Measurements from ENCODE around the gene ADK. TPM values are rescaled to one million over a fixed set of nuclear protein-coding genes. Genes with fewer than 3 reads are reported as not detected.

The ADK gene
- polyA plus RNA-seq, 1 experiment, result 41.9 TPM

GRCh38 chr10:74171625-74172024 lies 20.6 kb downstream of the ADK start:
- DNase-seq (ENCODE audit: low read depth, low spot score), result no peak
- CTCF ChIA-PET, result no interaction called here

DNA sequence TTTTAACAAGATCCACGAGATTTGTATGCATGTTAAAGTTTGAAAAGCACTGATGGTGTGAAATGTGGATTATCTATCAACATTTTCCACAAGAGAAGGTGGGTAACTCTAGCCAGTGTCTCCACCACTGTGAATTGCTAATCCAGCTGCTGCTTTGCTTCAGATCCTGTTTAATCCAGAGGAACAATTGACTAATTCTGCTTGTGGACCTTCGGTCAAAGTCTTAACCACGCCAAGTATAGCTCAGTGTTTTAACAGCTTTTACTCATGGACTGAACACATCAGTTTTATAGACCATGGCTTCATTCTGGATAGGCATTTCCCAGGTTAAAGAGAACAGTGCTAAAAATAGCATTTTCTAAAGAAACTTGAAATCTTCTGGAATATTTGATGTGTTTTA lies 23.5 kb downstream of the ADK start:
- POLR2A ChIA-PET, result interaction anchor here (0.9 kb wide), 1 partner anchor 24 kb away, joined by 4 read pairs; the partner anchor contains the start of genes ADK and AP3M1
- DNase-seq (ENCODE audit: low read depth, low spot score), result no peak
- H3K9me3 ChIP-seq (ENCODE audit: control insufficient read depth, insufficient read depth, low read length), result no peaks in the 10 kb centered on the region

More at GRCh38 chr10:74171625-74172024, 20.6 kb downstream of the ADK start:
- Histone ChIP-seq H3K27ac (ENCODE audit: low read depth, low read length) (no peak overlapping the region), H3K27me3 (ENCODE audit: control insufficient read depth, insufficient read depth, low read length) (no peaks in the 10 kb centered on the region), H3K9me3 (ENCODE audit: control insufficient read depth, insufficient read depth, low read length) (no peaks in the 10 kb centered on the region), H3K4me3 (ENCODE audit: low read depth, low read length) (no peak overlapping the region)
- TF ChIP-seq CTCF (IDR thresholded peaks at IDR 0.05; ENCODE audit: low read depth, low read length), result no peak
- POLR2A ChIA-PET, result no interaction called here

DNA sequence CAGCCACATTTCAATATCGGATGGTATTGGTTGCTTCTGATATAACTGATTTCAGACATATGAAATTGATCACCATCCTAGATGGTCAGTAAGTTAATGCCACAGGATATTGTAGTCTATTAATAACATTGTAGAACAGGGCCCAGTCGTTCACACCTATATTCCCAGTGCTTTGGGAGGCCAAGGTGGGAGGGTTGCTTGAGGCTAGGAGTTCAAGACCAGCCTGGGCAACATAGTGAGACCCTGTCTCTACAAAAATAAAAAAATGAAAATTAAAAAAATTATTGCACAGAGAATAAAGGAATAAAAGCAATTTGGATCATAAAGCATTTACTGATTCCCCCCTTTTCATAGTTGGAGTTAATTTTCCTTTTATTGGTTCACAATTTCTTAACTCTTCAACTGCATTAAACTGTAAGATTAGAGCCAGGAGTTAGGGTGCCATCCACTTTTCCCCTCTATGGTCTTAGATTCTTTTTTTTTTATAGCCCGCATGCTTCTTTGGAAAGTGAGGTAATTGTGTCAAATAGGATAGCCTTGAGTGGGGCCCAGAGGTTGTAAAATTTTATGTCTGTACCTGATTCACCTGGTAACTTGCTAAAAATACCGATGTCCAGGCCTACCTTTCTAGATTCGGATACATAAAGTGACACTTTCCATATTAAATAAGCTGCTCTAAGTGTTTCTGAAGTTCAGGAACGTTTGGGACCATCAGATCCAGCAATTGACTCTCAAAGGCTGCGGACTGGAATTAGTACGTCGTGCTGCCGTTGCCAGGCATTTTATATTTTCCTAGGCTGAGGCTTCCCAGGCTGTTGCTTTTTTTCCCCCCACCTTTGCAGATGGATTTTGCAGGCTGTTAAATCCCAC lies 24.7 kb downstream of the ADK start:
- H3K27me3 ChIP-seq (ENCODE audit: control insufficient read depth, insufficient read depth, low read length), result no peaks in the 10 kb centered on the region
- ChIA-PET POLR2A (interaction anchor here (0.9 to 1.2 kb wide), 5 partner anchors 15 to 56 kb away, joined by 3 to 6 read pairs (median 3); partner anchors contain the start of gene ADK), CTCF (interaction anchor here (1.2 kb wide), 1 partner anchor 26 kb away, joined by 3 read pairs; no protein-coding TSS in a partner anchor)
- H3K27ac ChIP-seq (ENCODE audit: low read depth, low read length), result peak overlapping the region; percentile 83
- peak overlapping the region; percentile 99 for H3K4me3 ChIP-seq (ENCODE audit: low read depth, low read length)
- TF ChIP-seq CTCF (IDR thresholded peaks at IDR 0.05; ENCODE audit: low read depth, low read length), result no peak
- no peaks in the 10 kb centered on the region for H3K9me3 ChIP-seq (ENCODE audit: control insufficient read depth, insufficient read depth, low read length)
- DNase-seq (ENCODE audit: low read depth, low spot score), result no peak

More for the DNA sequence above, 23.5 kb downstream of the ADK start:
- no peak for TF ChIP-seq CTCF (IDR thresholded peaks at IDR 0.05; ENCODE audit: low read depth, low read length)
- Histone ChIP-seq H3K4me3 (ENCODE audit: low read depth, low read length) (no peak overlapping the region), H3K27ac (ENCODE audit: low read depth, low read length) (no peak overlapping the region), H3K27me3 (ENCODE audit: control insufficient read depth, insufficient read depth, low read length) (no peaks in the 10 kb centered on the region)
- CTCF ChIA-PET, result interaction anchor here (1.1 kb wide), 1 partner anchor 22 kb away, joined by 3 read pairs; no protein-coding TSS in a partner anchor

DNA sequence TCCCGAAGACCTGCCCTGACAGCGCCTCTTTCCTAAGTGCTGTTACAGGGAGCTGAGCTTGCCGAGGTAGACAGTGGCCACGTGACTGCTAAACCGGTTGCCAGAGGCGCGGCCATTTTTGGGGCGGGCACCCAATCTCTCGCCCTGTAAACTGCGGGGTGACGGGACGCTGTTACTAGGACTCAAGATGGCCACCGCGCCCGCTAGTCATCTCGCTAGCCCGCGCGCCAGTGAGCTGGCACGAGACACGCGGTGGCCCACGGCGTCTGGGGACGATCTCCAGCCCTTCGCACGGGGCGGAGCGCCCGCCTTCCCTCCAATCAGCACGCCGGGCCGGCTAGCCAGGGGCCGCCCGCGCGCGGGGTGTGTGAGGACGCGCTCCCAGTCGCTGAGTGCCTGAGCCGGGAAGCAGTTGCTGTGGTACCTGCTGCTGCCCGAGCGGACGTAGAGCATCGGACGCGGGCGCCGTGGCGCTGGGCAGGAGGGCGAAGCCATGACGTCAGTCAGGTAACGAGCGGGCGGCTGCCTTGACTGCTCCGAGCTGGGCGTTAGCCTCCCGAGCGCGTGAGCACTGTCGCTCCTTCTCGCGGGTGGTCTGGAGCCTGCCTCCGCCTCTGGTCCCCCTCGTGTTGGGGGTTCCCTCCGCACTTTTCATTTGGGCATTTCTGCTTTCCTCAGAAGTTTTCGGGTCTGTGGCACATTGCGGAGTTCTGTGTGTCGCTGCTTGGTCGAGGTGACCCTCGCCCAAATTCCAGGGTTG lies 25.5 kb downstream of the ADK start:
- POLR2A ChIA-PET, result interaction anchor here (0.9 to 1.2 kb wide), 5 partner anchors 14 to 56 kb away, joined by 3 to 6 read pairs (median 3); partner anchors contain the start of gene ADK
- peak overlapping the region; percentile 83 for H3K27ac ChIP-seq (ENCODE audit: low read depth, low read length)

More for the DNA sequence above, 25.5 kb downstream of the ADK start:
- CTCF ChIA-PET, result interaction anchor here (1.2 kb wide), 1 partner anchor 27 kb away, joined by 3 read pairs; no protein-coding TSS in a partner anchor
- Histone ChIP-seq H3K4me3 (ENCODE audit: low read depth, low read length) (peak overlapping the region; percentile 99), H3K27me3 (ENCODE audit: control insufficient read depth, insufficient read depth, low read length) (no peaks in the 10 kb centered on the region), H3K9me3 (ENCODE audit: control insufficient read depth, insufficient read depth, low read length) (no peaks in the 10 kb centered on the region)
- no peak for TF ChIP-seq CTCF (IDR thresholded peaks at IDR 0.05; ENCODE audit: low read depth, low read length)
- DNase-seq (ENCODE audit: low read depth, low spot score), result peak; percentile 71

Measured in AG04450 (cell line).